Stomach (tissue), 4 donors: ENCODE measurements around the gene AGAP1.

Experiments
- CTCF ChIP-seq, 7 experiments: fragments of 450-650 bp in 4 of 7; fragments of 200-600 bp in 3 of 7; sonication (generic) in 3 of 7; IDR thresholded peaks; one replicate each; pipeline ENCODE4 v1.5.1; 2016 to 2019; ENCODE audit warnings: antibody characterized with exemption in 7 of 7, control low read depth in 2 of 7, mild to moderate bottlenecking in 1 of 7
- EP300 ChIP-seq: sonication (generic); formaldehyde crosslinking; IDR thresholded peaks from one replicate; pipeline ENCODE4 v1.6.1; 2017; ENCODE audit warnings: antibody characterized with exemption
- POLR2A ChIP-seq, 4 donors: fragments of 450-650 bp; IDR thresholded peaks; one replicate each; pipeline ENCODE4 v1.6.1; 2016; ENCODE audit warnings: antibody characterized with exemption in 4 of 4, control low read depth in 2 of 4, mild to moderate bottlenecking in 1 of 4, moderate library complexity in 1 of 4
- POLR2AphosphoS5 ChIP-seq, 3 donors: sonication (generic); formaldehyde crosslinking; IDR thresholded peaks; one replicate each; pipeline ENCODE4 v1.6.1; 2016; ENCODE audit warnings: antibody characterized with exemption in 3 of 3

GRCh38 chr2:235556901-235557300, 63.1 kb downstream of the AGAP1 start:
- no peak for TF ChIP-seq CTCF (IDR thresholded peaks at IDR 0.05)
- TF ChIP-seq POLR2A (IDR thresholded peaks at IDR 0.05) = no peak
- TF ChIP-seq POLR2AphosphoS5 (IDR thresholded peaks at IDR 0.05) = no peak
- TF ChIP-seq EP300 = no peak
